Astrocyte (in vitro differentiated cells and primary cell): ENCODE data around the gene TMEM47. TPM values are rescaled to one million over a fixed set of nuclear protein-coding genes. Genes with fewer than 3 reads are reported as not detected.
A peak's percentile ranks its signal among the peaks of the same experiment; 100 is the strongest.

Experiments used
- DNase-seq: peaks from one replicate; pipeline ENCODE4 v3.0.0-alpha.2; 2010; ENCODE audit warnings: low read depth
- FAIRE-seq: peaks from 2 replicates; lab custom pipeline; 2011; peaks lifted over from hg19 to GRCh38; lab: Jason Lieb, UNC
- H2AFZ ChIP-seq: 2 replicates; pipeline ENCODE4 v1.6.0; 2012; ENCODE audit warnings: low read depth, low read length, inconsistent platforms
- H3K27ac ChIP-seq: 2 replicates; pipeline ENCODE4 v1.5.1; 2011; ENCODE audit warnings: low read depth, low read length, inconsistent platforms
- H3K27me3 ChIP-seq: 2 replicates; pipeline ENCODE4 v1.6.0; 2011; ENCODE audit warnings: low read length, inconsistent platforms; ENCODE audit not compliant: insufficient read depth
- H3K36me3 ChIP-seq: 2 replicates; pipeline ENCODE4 v1.5.1; 2011; ENCODE audit warnings: low read length, inconsistent platforms; ENCODE audit not compliant: insufficient read depth
- H3K4me1 ChIP-seq: 2 replicates; pipeline ENCODE4 v1.5.1; 2011; ENCODE audit warnings: low read length, inconsistent platforms; ENCODE audit not compliant: insufficient read depth
- H3K4me2 ChIP-seq: 2 replicates; pipeline ENCODE4 v1.6.0; 2012; ENCODE audit warnings: low read length, inconsistent platforms
- H3K4me3 ChIP-seq: 2 replicates; pipeline ENCODE4 v1.5.1; 2011; ENCODE audit warnings: low read depth, mild to moderate bottlenecking, low read length, inconsistent platforms; ENCODE audit not compliant: insufficient read depth
- H3K79me2 ChIP-seq: 2 replicates; pipeline ENCODE4 v1.6.0; 2012; ENCODE audit warnings: mild to moderate bottlenecking, low read length, inconsistent platforms; ENCODE audit not compliant: insufficient read depth
- H3K9ac ChIP-seq: 2 replicates; pipeline ENCODE4 v1.6.0; 2012; ENCODE audit warnings: mild to moderate bottlenecking, low read length, inconsistent platforms
- H3K9me3 ChIP-seq: 2 replicates; pipeline ENCODE4 v1.5.1; 2012; ENCODE audit warnings: low read depth, mild to moderate bottlenecking, low read length, inconsistent platforms; ENCODE audit not compliant: insufficient read depth
- H4K20me1 ChIP-seq: 2 replicates; pipeline ENCODE4 v1.6.0; 2012; ENCODE audit warnings: low read length, inconsistent platforms; ENCODE audit not compliant: insufficient read depth
- H3K27ac Mint-ChIP-seq: one replicate; pipeline ENCODE4 v1.8.0; 2021; ENCODE audit warnings: mild to moderate bottlenecking, mixed read lengths; ENCODE audit not compliant: unreplicated experiment
- H3K27me3 Mint-ChIP-seq: one replicate; pipeline ENCODE4 v1.8.0; 2021; ENCODE audit warnings: low read depth, mixed read lengths; ENCODE audit not compliant: unreplicated experiment
- H3K36me3 Mint-ChIP-seq: one replicate; pipeline ENCODE4 v1.8.0; 2021; ENCODE audit warnings: low read depth, mixed read lengths; ENCODE audit not compliant: unreplicated experiment
- H3K4me1 Mint-ChIP-seq: one replicate; pipeline ENCODE4 v1.8.0; 2021; ENCODE audit warnings: low read depth, mixed read lengths; ENCODE audit not compliant: unreplicated experiment
- H3K4me3 Mint-ChIP-seq: one replicate; pipeline ENCODE4 v1.8.0; 2021; ENCODE audit warnings: mild to moderate bottlenecking, moderate library complexity, mixed read lengths; ENCODE audit not compliant: unreplicated experiment
- H3K9me3 Mint-ChIP-seq: one replicate; pipeline ENCODE4 v1.8.0; 2021; ENCODE audit warnings: mild to moderate bottlenecking, mixed read lengths; ENCODE audit not compliant: unreplicated experiment
- CTCF ChIP-seq: IDR thresholded peaks from 2 replicates; pipeline ENCODE4 v1.5.1; 2011; ENCODE audit warnings: low read depth, mild to moderate bottlenecking, inconsistent platforms, low read length, moderate library complexity; ENCODE audit not compliant: insufficient read depth
- EZH2 ChIP-seq: IDR thresholded peaks from 2 replicates; pipeline ENCODE4 v1.6.1; 2012; ENCODE audit warnings: mild to moderate bottlenecking, low read length, inconsistent platforms; ENCODE audit not compliant: insufficient read depth
- total RNA-seq: library from RNA; stranded (reverse); gene quantifications from 2 replicates; pipeline ENCODE4 v1.2.1, GENCODE V29; 2021

TMEM47 gene
- total RNA-seq, 1 donor from 2014 or later: 40.3 TPM

- no peak overlapping the region for H2AFZ ChIP-seq
- no peaks in the 10 kb centered on the region for H3K9me3 Mint-ChIP-seq
- H3K9ac ChIP-seq: no peak overlapping the region
- H3K4me2 ChIP-seq: no peak overlapping the region
- TF ChIP-seq EZH2 (no peak), CTCF (peak; percentile 30)
- peaks cover 3% of the 10 kb centered on the region for H4K20me1 ChIP-seq
- no peaks in the 10 kb centered on the region for H3K4me1 ChIP-seq
- DNase-seq: no peak
- no peaks in the 10 kb centered on the region for H3K9me3 ChIP-seq
- H3K27ac ChIP-seq: no peak overlapping the region
- no peaks in the 10 kb centered on the region for H3K27me3 Mint-ChIP-seq
- peak; percentile 100 for FAIRE-seq
- H3K4me3 ChIP-seq: no peak overlapping the region
- peaks cover 2% of the 10 kb centered on the region for H3K4me1 Mint-ChIP-seq
- peaks cover 8% of the 10 kb centered on the region for H3K79me2 ChIP-seq
- H3K27me3 ChIP-seq: no peaks in the 10 kb centered on the region
- H3K27ac Mint-ChIP-seq: no peak overlapping the region
- H3K36me3 ChIP-seq: no peaks in the 10 kb centered on the region
- no peaks in the 10 kb centered on the region for H3K36me3 Mint-ChIP-seq
- H3K4me3 Mint-ChIP-seq: no peak overlapping the region
Measured at GRCh38 chrX:34638116-34638515, 19.0 kb downstream of the TMEM47 start.

DNA sequence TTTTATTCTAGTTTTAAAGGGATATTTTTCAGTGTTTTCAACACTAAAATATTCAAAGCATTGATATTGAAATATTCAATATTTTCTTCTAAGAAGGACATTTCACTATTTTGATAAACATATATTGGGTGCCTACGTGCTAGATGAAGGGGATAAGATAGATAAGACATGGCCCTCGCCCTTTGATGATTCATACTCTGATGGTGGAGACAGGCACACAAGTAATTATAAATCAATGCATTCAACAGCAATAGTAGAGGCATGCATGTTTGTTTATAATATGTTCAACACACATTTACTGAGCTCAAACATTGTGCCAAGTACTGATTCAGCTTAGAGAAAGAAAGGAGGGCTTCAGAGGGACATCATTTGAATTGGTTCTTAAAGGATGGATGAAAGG is 22.7 kb downstream of the TMEM47 start:
- Mint-ChIP-seq H3K9me3 (no peaks in the 10 kb centered on the region), H3K4me1 (peaks cover 2% of the 10 kb centered on the region), H3K4me3 (no peak overlapping the region), H3K27me3 (no peaks in the 10 kb centered on the region), H3K36me3 (peaks cover 3% of the 10 kb centered on the region), H3K27ac (no peak overlapping the region)
- DNase-seq: no peak
- H4K20me1 ChIP-seq: no peaks in the 10 kb centered on the region
- no peak overlapping the region for H3K4me3 ChIP-seq
- peak; percentile 26 for FAIRE-seq
- no peak overlapping the region for H3K9ac ChIP-seq
- H3K9me3 ChIP-seq: no peaks in the 10 kb centered on the region
- no peaks in the 10 kb centered on the region for H3K36me3 ChIP-seq
- TF ChIP-seq EZH2 (no peak), CTCF (no peak)
- no peak overlapping the region for H3K4me2 ChIP-seq
- H3K79me2 ChIP-seq: no peaks in the 10 kb centered on the region
- H2AFZ ChIP-seq: no peak overlapping the region
- no peaks in the 10 kb centered on the region for H3K4me1 ChIP-seq
- H3K27me3 ChIP-seq: no peaks in the 10 kb centered on the region
- H3K27ac ChIP-seq: no peak overlapping the region

GRCh38 chrX:34632384-34632783 is 24.7 kb downstream of the TMEM47 start:
- Mint-ChIP-seq H3K4me1 (no peaks in the 10 kb centered on the region), H3K9me3 (no peaks in the 10 kb centered on the region), H3K27ac (no peak overlapping the region), H3K27me3 (no peaks in the 10 kb centered on the region), H3K4me3 (no peak overlapping the region), H3K36me3 (peaks cover 3% of the 10 kb centered on the region)
- H2AFZ ChIP-seq: no peak overlapping the region
- FAIRE-seq: no peak
- no peak overlapping the region for H3K4me3 ChIP-seq
- no peaks in the 10 kb centered on the region for H3K4me1 ChIP-seq
- H3K27me3 ChIP-seq: no peaks in the 10 kb centered on the region
- no peaks in the 10 kb centered on the region for H3K36me3 ChIP-seq
- no peak for TF ChIP-seq CTCF
- no peak for TF ChIP-seq EZH2
- no peak overlapping the region for H3K4me2 ChIP-seq
- DNase-seq: no peak
- H4K20me1 ChIP-seq: no peaks in the 10 kb centered on the region
- no peaks in the 10 kb centered on the region for H3K79me2 ChIP-seq
- no peak overlapping the region for H3K9ac ChIP-seq
- no peak overlapping the region for H3K27ac ChIP-seq
- no peaks in the 10 kb centered on the region for H3K9me3 ChIP-seq
